CD4-positive, alpha-beta T cell treated with Interleukin-17A for 4 hours (primary cell): ENCODE results near the gene ZDHHC12.

Experiments
- DNase-seq: peaks from one replicate; pipeline ENCODE4 v3.0.0-alpha.2; 2020; ENCODE audit warnings: mixed read lengths

ZDHHC12 gene

DNA sequence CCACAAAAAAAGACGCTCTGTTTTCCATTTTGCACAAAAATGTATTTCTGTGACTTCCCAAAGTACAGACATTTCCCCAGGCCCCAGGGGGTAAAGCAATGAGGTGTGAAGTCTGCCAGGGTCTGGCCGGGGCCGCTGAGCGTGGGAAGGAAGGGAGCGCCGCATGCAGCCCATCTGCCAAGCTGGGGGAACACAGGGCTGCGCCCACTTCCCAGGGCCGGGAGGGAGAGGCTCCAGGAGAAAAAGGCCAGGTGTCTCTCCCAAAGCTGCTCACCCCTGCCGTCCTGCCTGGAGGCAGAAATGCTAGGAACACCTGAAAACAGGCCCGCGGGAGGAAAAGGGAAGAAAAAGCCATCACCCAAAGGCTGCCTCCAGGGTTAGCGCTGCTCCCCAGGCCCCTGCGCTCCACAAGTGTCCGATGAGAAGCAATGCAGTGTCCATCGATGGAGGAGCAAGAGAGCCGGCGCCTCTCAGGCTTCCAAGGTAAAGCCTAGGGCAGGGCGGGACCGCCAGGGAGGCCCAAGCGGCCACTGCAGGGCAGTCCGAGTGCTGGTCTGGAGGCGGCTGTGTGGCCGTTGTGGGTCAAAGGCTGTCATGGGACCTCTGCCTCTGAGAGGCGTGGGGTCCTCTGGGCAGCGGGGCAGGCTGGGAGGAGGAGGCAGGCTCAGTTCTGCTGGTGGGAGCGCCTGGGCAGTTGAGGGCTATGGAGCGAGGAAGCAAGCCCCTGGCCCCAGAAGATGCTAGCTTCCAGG is 6.0 kb upstream of the ZDHHC12 start:
- DNase-seq, result no peak

GRCh38 chr9:128729302-128729701 is 5.4 kb upstream of the ZDHHC12 start:
- no peak for DNase-seq

DNA sequence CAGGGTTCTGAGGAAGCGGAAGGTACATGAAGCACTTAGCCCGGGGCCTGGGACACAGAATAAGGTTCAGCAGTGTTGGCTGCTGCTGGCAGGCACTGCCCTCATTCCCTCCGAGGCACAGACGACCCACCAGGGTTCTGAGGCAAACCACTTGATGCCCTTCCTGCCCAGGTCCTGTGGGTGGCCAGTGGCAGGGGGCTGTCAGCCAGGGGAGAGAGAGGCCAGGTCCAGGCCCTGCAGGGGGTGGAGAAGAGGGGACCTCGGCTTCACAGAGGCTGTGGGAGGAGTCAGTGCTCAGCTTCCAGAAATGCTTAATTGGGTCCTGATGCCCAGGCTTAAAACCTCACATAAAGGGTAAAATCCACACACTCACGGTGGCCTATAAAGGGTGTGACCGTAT is 4.4 kb upstream of the ZDHHC12 start:
- no peak for DNase-seq

DNA sequence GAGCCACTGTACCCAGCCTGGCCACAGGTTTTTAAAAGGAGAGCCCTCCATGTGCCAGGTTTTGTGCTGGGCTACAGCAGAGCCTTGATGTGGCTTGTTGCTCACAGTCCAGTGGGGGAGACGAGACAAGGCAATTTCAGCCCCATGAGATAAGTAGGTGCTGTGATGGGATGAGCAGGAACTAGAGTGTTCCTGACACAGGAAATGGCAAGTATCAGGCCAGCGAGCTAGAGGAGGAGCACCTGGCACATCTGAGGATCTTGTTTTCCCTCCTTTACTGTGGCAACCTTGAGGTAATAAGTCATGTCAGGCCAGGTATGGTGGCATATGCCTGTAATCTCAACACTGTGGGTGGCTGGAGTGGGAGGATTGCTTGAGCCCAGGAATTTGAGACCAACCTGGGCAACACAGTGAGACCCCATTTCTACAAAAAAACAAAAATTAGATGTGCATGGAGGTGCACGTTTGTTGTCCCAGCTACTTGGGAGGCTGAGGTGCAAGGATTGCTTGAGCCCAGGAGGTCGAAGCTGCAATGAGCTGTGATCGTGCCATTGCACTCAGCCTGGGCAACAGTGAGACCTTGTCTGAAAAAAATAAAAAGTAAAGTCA is 3.8 kb upstream of the ZDHHC12 start:
- DNase-seq, result no peak

GRCh38 chr9:128724744-128725211 is 851 bp upstream of the ZDHHC12 start:
- peak; percentile 50 for DNase-seq

GRCh38 chr9:128723352-128723865 is 518 bp downstream of the ZDHHC12 start:
- DNase-seq, result peak; percentile 17

DNA sequence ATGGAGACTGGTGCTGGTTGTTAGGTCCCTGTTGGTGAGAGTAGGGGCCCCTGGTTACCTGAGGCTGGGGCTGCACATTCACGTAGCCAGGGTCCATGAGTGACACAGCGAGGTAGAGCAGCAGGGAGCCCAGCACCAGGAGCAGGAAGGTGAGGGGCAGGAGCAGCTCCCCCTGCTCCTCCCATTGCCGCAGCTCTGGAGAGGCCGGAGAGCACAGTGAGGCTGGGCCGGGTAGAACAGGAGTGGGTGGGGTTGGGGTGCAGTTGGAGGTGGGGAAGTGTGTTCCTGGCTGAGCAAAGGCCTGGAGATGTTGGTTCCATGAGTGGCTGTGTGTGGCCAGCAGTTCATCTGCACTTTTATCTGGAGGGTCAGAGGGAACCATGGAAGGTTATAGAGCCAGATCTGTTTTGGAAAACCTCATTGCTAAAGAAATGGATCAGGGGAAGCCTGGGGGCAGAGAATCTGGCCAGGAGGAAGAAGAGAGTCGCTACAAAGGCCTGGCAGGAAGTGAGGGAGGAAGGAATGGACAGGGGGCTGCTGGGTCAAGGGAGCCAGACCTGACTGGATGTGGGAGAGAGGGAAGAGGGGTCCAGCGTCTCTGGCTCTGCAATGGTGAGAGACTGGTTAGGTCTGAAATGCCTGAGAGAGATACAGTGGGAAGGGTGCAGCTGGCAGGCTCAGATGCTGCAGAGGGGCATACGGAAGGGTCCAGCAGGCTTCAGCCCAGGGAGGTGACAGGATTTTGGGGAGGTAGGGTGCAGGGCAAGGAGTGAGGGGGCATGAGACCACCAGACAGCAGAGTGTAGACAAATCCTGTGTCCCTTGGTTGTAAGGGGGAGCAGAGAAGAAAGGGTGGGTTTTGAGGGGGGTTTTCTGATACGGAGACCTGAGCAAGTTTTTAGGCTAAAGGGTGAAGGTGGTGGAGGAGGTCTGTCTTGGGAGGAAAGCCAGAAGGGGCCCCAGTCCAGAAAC is 1.3 kb downstream of the ZDHHC12 start:
- no peak for DNase-seq

DNA sequence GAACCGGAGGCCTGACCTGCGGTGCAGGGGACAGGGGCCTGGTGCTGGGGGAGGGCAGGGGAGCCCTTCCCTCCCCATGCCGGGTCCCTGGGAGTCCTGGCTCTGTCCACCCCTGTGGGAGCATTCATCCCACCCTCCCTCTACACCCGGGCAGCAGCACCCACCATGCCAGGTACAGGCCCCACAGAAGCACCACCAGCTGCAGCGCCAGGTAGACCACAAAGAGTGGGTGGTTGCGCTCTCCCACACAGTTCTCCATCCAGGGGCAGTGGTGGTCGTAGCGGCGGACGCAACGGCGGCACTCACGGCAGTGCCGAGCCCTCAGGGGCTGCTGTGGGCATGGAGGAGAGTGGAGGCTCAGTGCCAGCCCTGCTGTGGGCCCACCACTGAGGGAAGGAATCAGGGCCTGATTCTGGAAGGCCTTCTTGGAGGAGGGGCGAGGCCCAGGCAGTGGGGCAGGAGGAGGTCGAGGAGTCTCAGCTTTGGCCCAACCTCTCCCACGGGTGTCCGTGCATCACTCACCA is 2.4 kb downstream of the ZDHHC12 start:
- DNase-seq, result no peak

DNA sequence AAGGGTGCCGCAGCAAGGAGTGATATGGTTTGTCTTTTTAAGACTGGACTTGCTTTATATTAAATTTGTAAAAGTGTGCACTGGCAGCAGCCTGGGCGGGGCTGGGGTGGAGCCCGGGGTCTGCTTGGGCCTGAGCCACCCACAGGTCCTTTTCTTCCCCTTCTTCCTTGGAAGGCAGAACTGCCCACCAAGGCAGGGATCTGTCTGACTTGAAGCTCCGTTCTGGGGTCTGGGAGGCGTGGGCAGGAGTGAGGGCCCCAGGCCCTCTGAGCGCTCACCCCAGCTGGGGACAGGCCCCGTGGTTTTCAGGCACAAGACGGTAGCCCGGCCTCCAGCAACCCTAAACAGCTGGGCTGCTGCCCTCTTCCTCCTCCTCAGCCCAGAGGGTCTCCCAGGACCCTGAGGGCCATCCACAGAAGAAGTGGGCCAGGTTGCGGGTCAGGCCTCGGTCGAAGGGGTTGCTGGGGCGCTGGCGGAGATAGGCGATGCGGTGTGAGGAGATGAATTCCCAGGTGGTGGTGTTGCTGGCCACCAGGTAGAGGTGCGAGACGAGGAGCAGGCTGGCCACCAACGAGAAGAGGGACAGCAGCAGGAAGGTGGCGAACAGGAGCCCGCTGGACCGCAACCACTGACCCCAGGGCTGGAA is 3.0 kb downstream of the ZDHHC12 start:
- no peak for DNase-seq

DNA sequence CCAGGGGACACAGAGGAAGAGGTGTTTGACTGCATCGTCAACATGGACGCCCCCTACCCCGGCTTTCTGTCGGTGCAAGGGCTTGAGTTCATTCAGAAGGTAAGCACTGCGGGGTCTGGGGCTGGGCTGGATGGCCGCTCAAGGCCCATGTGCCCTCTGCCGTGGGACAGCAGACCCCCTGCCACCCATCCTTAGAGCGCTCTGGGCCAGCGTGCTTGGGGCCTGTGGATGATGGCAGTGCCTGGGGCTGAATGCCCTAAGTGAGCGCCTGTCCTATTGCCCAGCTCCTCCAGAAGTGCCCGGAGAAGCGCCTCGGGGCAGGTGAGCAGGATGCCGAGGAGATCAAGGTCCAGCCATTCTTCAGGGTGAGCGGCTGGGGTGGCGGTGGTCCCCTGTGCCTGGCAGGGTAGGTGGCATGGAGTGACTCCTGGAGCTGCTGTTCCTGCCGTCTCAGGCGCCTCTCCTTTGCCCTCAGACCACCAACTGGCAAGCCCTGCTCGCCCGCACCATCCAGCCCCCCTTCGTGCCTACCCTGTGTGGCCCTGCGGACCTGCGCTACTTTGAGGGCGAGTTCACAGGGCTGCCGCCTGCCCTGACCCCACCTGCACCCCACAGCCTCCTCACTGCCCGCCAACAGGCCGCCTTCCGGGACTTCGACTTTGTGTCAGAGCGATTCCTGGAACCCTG is 3.9 kb downstream of the ZDHHC12 start:
- DNase-seq, result no peak

DNA sequence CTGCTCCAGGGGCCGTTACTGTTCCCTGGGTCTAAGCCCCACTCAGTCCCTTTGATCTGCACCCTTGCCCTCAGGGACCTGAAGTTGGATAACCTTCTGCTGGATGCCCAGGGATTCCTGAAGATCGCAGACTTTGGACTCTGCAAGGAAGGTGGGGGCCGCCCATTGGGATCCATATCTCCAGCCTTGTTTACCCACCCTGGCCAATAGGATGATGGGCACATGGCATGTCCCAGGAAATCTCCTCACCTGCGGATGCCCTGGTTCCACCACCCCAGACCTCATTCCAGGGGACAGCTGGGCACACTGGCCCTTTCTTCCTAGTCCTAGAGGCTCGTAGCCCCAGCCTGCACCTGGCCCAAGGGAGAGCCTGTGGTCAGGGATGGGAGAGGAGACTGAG is 5.5 kb downstream of the ZDHHC12 start:
- DNase-seq, result no peak

DNA sequence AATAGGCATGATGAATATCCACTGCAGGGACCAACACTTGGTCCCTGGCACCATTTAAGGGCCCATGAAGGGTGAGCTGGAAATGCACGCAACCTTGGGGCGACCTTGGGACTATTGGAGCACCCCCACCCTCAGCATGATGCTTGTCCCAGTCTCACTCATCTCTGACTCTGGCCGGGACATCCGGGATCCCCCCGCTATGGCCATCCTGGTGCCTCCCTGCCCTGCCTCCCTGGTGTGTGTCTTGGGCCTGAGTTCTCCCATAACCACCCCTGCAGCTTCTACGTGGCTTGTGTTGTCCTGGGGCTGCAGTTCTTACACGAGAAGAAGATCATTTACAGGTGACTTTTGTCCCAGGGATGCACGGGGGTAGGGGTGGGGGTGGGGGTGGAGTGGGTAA is 5.9 kb downstream of the ZDHHC12 start:
- no peak for DNase-seq

DNA sequence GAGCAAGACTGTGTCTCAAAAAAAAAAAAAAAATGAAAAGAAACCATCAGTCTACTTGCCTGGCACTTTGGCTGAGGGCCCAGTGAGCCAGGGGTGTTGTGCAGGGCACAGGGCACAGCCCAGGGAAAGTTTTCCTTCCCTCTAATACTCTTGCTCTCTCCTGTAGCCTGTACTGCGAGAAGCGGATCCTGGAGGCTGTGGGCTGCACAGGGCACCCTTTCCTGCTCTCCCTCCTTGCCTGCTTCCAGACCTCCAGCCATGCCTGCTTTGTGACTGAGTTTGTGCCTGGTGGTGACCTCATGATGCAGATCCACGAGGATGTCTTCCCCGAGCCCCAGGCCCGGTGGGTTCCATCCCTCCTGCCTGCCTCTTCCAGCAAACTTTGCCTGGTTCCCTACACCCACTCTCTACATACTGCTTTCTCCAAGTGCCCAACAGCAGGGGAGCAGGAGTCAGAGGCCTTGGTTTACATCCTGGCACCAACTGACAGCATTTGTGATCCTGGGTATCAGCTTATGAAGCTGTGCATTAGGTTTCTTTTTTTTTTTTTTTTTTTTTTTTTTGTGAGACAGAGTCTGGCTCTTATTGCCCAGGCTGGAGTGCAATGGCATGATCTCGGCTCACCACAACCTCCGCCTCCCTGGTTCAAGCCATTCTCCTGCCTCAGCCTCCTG is 7.2 kb downstream of the ZDHHC12 start:
- DNase-seq, result no peak

DNA sequence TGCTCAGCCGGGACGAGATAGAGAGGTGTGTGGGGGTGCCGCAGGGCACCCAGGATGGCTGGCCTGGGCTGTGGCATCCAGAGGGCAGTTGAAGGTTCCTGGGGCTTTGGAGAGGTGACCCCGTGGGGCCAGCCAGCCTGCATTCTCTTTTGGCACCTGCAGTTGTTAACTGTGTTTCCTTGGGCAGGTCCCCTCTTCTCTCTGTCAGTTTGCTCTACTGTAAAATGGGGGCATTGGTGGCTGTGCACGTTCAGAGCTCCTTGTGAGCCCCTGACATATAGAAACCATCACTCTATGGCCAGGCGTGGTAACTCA is 8.5 kb downstream of the ZDHHC12 start:
- DNase-seq, result no peak

GRCh38 chr9:128714586-128715435 is 9.1 kb downstream of the ZDHHC12 start:
- no peak for DNase-seq

DNA sequence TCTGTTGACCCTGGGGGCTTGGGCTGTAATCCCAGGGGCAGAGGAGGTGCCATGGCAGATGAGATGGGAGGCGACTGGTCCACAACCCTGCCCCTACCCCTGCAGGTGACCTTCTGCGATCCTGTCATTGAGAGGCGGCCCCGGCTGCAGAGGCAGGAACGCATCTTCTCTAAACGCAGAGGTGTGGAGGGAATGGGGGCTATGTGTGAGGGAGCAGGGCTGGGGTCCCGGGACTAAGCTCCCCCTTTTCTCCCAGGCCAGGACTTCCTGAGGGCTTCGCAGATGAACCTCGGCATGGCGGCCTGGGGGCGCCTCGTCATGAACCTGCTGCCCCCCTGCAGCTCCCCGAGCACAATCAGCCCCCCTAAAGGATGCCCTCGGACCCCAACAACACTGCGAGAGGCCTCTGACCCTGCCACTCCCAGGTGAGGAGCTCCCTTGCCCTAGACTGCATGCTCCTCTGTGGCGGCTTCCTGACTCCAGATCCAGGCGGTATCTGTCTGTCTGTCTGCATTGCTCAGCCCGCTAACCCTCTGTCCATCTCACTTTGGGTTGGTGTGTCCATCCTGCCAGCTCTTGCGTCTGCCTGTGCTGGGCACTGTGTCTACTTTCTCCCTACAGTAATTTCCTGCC is 9.9 kb downstream of the ZDHHC12 start:
- no peak for DNase-seq

GRCh38 chr9:128713411-128713780 is 10.5 kb downstream of the ZDHHC12 start:
- DNase-seq, result no peak

GRCh38 chr9:128712451-128713410 is 11.2 kb downstream of the ZDHHC12 start:
- DNase-seq, result no peak

DNA sequence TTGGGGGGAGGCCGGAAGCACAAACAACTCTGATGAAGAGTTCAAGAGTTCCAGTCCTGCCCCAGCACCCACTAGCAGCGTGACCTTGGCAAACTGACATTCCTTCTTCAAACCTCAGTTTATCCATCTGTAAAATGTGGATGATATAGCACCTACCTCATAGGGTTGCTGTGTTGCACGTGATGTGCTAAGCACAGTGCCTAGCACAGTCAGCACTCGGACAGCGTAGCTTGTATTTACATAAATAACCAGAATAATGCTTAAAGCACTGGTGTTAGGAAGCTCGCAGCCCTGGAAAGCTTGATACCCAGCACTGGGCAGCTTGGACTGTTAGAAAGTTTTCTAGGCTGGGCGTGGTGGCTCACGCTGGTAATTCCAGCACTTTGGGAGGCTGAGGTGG is 16.5 kb downstream of the ZDHHC12 start:
- no peak for DNase-seq
